CD4-positive, alpha-beta T cell treated with Interleukin-6 for 4 hours (primary cell): ENCODE measurements around the gene DOCK6.
A peak's percentile ranks its signal among the peaks of the same experiment; 100 is the strongest.

Source experiments
- DNase-seq: peaks from one replicate; pipeline ENCODE4 v3.0.0-alpha.2; 2020; ENCODE audit warnings: mixed read lengths

DOCK6 gene

GRCh38 chr19:11244846-11245589 is 17.3 kb downstream of the DOCK6 start:
- no peak for DNase-seq

DNA sequence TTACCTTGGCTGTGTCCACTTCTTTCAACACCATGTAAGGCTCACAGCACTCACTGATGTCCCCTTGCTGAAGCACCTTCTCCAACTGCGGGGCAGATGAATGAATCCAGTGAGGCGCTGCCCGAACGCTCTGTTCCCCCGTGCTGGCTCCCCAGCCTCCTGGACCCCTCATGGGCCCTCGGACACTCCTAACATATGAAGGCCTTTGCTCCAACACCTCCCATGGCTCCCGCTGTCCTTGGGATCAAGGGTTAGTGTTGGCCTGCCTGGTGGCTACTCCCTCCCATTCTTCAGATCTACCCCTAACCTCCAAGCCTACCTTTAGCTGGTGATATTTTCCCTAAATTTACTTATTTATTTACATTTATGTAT is 18.5 kb downstream of the DOCK6 start:
- DNase-seq: no peak

GRCh38 chr19:11242864-11243797 is 19.2 kb downstream of the DOCK6 start:
- peak; percentile 84 for DNase-seq

- DNase-seq: no peak
Measured at GRCh38 chr19:11242025-11242424, 20.3 kb downstream of the DOCK6 start.

DNA sequence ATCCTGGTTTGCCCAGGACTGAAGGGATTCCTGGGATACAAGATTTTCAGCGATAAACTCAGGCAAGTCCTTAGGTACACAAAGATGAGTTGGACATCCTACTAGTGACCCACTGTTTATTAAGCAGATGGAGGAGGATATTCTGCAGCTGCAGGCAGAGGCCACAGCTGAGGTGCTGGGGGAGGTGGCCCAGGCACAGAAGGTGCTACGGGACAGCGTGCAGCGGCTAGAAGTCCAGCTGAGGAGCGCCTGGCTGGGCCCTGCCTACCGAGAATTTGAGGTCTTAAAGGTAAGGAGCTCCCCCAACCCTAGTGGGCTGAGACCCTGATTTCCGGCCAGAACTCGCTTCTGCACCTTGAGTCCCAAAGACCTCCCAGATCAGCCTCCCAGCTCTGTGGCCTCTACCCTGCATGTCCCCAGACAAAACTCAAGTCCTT is 22.3 kb downstream of the DOCK6 start:
- DNase-seq: no peak

DNA sequence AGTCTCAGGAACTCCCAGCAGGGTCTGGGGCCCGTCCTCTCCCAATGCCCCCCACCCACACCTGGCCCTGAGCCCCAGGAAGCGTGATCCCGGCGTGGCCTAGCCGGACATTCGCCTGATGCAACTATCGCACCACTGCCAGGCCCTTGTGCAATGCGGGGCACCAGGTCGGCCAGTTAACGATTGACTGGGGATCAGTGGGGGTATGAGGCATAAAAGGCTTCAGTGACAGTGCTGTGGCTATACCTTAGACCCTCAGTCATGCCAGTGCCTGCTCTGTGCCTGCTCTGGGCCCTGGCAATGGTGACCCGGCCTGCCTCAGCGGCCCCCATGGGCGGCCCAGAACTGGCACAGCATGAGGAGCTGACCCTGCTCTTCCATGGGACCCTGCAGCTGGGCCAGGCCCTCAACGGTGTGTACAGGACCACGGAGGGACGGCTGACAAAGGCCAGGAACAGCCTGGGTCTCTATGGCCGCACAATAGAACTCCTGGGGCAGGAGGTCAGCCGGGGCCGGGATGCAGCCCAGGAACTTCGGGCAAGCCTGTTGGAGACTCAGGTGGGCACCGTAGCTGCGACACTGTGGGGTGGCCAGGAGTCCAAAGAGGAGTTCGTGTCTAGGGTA is 22.8 kb downstream of the DOCK6 start, which contains the start of gene ANGPTL8:
TSS of gene ANGPTL8 (plus strand) at position 243 of the 624 bp plus-strand sequence. CDS start at position 262, 19 bp downstream.
- DNase-seq: no peak

DNA sequence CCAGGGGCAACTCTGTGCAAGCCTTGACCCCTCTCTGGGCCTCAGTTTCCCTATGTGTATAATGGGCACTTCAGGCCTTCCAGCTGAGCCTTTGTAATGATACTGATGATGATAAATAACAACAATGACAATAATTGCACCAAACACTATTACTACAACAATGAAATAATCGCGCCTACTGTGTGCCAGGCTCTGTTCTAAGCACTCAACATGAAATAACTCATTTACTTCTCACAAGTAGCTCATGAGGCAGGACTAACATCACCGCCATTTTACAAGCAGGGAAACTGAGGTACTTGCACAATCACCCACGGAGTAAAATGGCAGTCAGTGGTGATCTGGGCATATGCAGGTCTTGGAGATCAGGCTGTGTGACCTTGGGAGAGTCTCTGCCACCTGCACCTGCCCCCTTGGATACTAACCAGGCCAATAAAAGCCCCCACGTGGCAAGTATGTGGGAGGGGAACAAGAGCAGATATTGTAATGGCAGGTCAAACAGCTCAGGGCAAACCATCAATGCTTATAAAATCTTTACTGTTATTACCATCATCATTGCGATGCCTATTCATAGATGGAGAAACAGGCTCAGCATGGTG is 23.4 kb downstream of the DOCK6 start:
- DNase-seq: no peak

GRCh38 chr19:11238041-11238440 is 24.3 kb downstream of the DOCK6 start:
- no peak for DNase-seq

- DNase-seq: no peak
Measured at GRCh38 chr19:11237321-11237720, 25.0 kb downstream of the DOCK6 start.

GRCh38 chr19:11236324-11237301 is 25.7 kb downstream of the DOCK6 start:
- DNase-seq: no peak

DNA sequence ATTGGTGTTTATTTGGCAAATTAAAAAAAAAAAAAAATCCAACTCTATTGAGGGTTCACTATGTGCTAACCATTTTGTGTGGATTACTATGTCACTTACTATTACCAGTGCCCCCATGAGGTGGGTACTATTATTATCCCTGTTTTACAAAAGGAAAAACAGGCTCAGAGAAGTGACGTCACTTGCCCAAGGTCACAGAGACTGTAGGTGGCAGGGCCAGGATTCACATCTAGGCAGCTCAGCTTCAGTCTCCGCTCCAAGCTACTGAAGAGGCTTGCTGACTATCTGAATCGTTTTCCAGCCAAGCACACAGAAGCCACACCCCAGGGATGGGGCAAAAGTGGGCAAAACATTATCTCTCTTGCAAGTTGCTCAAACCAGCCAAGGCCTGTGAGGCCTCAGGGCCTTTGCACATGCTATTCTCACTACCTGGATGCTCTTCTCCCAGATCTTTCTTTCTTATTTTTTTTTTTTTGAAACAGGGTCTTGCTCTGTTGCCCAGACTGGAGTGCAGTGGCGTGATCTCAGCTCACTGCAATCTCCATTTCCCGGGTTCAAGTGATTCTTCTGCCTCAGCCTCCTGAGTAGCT is 27.7 kb downstream of the DOCK6 start:
- no peak for DNase-seq

DNA sequence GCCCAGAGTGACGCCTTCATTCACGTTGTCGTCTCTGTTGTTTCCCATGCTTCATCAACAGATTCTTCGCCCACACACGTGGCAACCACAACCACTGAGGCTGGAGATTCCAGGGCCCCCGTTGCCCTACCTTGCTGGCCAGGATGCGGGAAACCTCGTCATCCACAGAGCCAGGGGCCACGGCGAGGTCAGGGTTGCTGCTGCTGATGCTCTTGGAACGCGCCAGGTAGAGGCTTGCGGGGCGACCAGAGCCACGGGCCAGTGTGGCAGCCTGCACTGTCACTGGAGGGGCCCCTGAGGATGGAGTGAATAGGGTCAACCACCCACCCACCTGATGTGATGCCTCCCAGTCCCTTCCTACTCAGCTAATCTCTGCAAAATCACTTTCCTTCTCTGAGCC is 29.3 kb downstream of the DOCK6 start:
- no peak for DNase-seq

DNA sequence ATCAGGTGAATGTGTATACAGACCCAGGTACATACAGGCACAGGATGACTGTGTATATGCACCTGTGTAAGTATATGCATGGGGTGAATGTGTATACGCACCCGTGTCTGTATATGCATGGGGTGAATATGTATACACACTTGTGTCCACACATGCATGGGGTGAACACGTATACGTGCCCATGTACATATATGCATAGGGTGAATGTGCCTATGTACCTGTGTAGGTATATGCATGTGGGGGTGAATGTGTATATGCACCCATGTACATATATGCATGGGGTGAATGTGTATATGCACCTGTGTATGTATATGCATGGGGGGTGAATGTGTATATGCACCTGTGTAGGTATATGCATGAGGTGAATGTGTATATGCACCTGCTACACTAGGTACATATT is 29.8 kb downstream of the DOCK6 start:
- DNase-seq: no peak

GRCh38 chr19:11230621-11231386 is 31.5 kb downstream of the DOCK6 start:
- no peak for DNase-seq

- no peak for DNase-seq
Measured at GRCh38 chr19:11227195-11227886, 35.0 kb downstream of the DOCK6 start.

GRCh38 chr19:11226716-11227166 is 35.6 kb downstream of the DOCK6 start:
- DNase-seq: no peak

DNA sequence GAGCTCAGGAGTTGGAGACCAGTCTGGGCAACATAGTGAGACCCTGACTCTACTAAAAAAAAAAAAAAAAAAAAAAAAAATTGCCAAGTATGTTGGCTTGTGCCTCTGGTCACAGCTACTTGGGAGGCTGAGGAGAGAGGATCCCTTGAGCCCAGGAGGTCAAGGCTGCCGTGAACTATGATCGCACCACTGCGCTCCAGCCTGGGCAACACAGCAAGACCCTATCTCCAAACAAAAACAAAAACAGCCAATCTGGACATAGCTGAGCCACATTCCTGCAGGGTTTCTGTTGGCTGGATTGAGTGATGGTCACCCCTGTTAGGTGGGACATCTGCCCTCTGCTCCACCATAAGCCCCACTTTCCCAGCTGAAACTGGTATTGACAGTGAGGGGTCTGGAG is 36.5 kb downstream of the DOCK6 start:
- no peak for DNase-seq

- no peak for DNase-seq
Measured at GRCh38 chr19:11225172-11225571, 37.2 kb downstream of the DOCK6 start.

DNA sequence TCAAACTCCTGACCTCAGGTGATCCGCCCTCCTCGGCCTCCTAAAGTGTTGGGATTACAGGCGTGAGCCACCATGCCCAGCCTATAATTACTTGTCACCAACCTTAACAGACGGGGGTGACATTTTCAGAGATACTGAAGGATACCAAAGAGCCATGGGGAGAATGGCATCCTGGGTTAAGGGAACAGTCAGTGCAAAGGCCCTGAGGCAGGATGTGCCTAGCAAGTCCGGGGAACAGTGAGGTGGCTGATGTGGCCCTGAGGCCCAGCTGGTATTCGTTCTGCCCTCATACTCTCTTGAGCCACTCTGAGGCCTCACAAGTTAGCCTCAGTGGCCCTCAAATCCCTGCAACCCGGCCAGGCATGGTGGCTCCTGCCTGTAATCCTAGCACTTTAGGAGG is 37.9 kb downstream of the DOCK6 start:
- DNase-seq: no peak

DNA sequence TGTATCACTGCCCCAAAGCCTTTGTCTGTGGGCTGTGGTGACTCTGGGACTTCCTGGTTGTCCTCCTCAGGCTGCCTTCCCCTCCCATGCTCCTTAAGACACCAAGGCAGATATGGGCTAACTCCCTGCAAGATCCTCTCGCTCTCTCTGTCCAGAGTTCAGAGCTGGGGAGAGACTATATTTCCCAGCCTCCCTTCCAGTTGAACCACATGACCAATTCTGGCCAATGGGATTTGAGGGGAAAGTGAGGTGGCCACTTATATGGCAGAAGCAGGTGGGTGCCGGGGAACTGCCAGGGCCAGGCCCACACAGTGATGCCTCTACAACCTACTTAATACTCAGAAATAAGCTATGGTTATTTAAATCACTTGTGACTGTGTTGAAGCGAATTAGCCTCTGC is 39.1 kb downstream of the DOCK6 start:
- no peak for DNase-seq
